Ecto neural progenitor cell (in vitro differentiated cells): ENCODE measurements around the gene DNAJC4.

Experiments
- DNase-seq: peaks from one replicate; pipeline ENCODE4 v3.0.0-alpha.2; 2018; ENCODE audit warnings: low spot score

DNAJC4 gene

GRCh38 chr11:64276653-64277431 is 46.5 kb downstream of the DNAJC4 start:
- no peak for DNase-seq

GRCh38 chr11:64278576-64279190 is 48.3 kb downstream of the DNAJC4 start:
- DNase-seq: no peak

- no peak for DNase-seq
These were observed 51.8 kb downstream of the DNAJC4 start for GRCh38 chr11:64281957-64282770.

GRCh38 chr11:64283092-64283491 is 52.7 kb downstream of the DNAJC4 start:
- no peak for DNase-seq
